Choroid plexus epithelial cell (primary cell): Measurements from ENCODE around the gene MCM9.

Source experiments
- DNase-seq: peaks from one replicate; pipeline ENCODE4 v3.0.0-alpha.2; 2010; ENCODE audit warnings: low read depth
- H3K4me3 ChIP-seq: 2 replicates; pipeline ENCODE4 v1.5.1; 2011; ENCODE audit warnings: low read depth, mild to moderate bottlenecking, control low read depth, low read length, moderate library complexity
- TF ChIP-seq, protein P1 (sequence below): conservative IDR thresholded peaks from 2 replicates; pipeline ENCODE4 v1.5.1; 2011; ENCODE audit warnings: low read depth, mild to moderate bottlenecking, control low read depth, inconsistent platforms, low read length, moderate library complexity

The MCM9 gene

GRCh38 chr6:118935331-118935668, 341 bp upstream of the MCM9 start:
- TF ChIP-seq, protein P1, sequence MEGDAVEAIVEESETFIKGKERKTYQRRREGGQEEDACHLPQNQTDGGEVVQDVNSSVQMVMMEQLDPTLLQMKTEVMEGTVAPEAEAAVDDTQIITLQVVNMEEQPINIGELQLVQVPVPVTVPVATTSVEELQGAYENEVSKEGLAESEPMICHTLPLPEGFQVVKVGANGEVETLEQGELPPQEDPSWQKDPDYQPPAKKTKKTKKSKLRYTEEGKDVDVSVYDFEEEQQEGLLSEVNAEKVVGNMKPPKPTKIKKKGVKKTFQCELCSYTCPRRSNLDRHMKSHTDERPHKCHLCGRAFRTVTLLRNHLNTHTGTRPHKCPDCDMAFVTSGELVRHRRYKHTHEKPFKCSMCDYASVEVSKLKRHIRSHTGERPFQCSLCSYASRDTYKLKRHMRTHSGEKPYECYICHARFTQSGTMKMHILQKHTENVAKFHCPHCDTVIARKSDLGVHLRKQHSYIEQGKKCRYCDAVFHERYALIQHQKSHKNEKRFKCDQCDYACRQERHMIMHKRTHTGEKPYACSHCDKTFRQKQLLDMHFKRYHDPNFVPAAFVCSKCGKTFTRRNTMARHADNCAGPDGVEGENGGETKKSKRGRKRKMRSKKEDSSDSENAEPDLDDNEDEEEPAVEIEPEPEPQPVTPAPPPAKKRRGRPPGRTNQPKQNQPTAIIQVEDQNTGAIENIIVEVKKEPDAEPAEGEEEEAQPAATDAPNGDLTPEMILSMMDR = no peak
- H3K4me3 ChIP-seq = peak overlapping the region; percentile 82
- no peak for DNase-seq

DNA sequence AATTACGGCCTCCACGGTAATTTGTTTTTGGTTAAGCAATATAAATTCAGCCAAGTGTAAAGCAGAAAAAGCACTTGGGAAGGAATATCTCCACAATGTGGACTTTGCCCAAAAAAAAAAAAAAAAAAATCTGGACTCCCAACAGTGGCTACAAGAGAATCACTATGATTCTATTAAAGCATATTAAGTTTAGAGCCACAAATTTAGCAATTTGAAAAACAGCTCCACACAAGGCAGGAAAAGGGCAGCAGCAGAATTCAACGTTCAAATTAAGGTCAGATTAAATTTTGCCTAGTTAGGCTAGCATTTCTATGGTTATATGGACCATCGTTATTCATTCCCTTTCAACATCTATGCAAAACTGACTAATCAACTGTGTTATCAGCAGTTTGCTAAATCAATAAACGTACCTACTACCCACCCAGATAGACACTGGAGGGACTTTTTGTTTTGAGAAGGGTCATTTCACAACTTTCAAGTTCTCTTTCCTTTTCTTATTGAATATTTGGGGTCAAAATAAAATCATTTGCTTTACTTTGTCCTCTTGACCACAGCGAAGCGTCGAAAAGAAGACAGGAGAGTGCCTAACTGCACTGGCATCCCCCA, 1.0 kb downstream of the MCM9 start:
- TF ChIP-seq, protein P1 = no peak
- no peak for DNase-seq
- peak overlapping the region; percentile 82 for H3K4me3 ChIP-seq

GRCh38 chr6:118932421-118932820, 2.5 kb downstream of the MCM9 start:
- no peak for DNase-seq
- TF ChIP-seq, protein P1 = no peak
- no peak overlapping the region for H3K4me3 ChIP-seq

GRCh38 chr6:118931436-118931835, 3.5 kb downstream of the MCM9 start:
- no peak overlapping the region for H3K4me3 ChIP-seq
- TF ChIP-seq, protein P1 = no peak
- no peak for DNase-seq

- TF ChIP-seq, protein P1 = peak; percentile 41
- no peak for DNase-seq
Observed at GRCh38 chr6:118930680-118931079, 4.3 kb downstream of the MCM9 start.

GRCh38 chr6:118923035-118923434, 11.9 kb downstream of the MCM9 start:
- DNase-seq = no peak
- TF ChIP-seq, protein P1 = no peak
- no peak overlapping the region for H3K4me3 ChIP-seq

More at GRCh38 chr6:118930680-118931079, 4.3 kb downstream of the MCM9 start:
- no peak overlapping the region for H3K4me3 ChIP-seq

- H3K4me3 ChIP-seq = no peak overlapping the region
- TF ChIP-seq, protein P1 = no peak
- no peak for DNase-seq
Observed at GRCh38 chr6:118921084-118921483, 13.9 kb downstream of the MCM9 start.
